HG03095 (cell line): ENCODE measurements around the gene TBC1D9B.

Source experiments
- ATAC-seq: cut with Tn5 transposase; IDR thresholded peaks from one replicate; pipeline ENCODE4 v1.9.1; 2021; ENCODE audit warnings: moderate library complexity; ENCODE audit not compliant: unreplicated experiment

TBC1D9B gene

DNA sequence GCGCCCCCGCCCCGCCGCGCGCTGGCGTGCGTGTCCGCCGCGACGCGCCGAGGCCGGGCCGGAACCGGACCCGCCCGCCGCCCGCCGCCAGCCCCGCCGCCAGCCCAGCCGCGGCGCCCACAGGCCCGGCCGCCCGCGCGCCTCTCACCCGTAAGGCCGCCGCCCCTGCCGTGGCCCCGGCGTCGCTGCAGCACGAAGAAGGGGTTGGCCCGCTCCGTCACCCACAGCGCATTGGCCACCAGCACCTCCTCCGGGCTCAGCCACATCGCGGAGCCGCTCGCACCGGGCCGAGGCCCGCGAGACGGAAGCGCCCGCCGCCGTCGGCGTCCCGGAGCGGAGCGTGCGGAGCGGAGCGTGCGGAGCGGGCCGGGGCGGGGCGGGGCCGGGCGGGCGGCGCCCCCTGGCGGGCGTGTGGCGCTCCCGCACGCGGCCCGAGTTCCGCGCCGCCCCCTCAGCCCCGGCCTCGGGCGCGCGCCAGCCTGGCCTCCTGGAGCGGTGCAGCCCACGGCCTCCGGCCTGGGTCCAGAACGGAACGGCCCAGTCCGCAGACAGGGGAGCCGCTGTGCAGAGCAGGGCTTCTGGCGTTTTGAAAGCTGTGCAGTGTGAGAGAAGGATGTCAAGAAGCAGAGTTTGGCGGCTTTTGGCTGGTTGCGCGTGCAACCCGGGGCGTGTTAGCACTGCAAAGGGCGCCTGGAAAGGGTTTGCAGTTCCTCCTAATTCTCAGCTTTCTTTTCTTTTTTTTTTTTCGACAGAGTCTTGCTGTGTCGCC is at the start of gene TBC1D9B:
Gene TBC1D9B (minus strand): TSS at position 342 of the 769 bp plus-strand sequence. CDS start 76 bp downstream, at position 266.
- peak; percentile 87 for ATAC-seq

DNA sequence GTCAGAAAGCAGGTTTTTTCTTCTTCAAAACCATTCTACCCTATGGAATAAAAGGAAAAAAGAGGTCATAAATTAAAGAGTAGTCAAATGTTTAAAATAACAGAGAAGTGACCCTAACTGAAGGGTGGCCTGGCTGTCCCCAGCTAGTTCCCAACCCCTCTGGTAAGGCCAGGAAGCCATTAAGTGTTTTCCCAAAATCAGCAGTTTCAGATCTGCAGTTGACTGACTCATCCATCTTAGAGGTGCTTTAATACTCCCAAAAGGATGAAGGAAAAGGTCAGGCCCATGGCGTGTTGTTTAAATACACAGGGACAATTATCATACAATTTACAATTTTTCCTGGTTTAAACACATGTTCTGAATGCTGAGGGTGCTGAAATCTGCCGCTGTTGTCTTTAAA is 47.9 kb upstream of the TBC1D9B start:
- ATAC-seq = no peak

DNA sequence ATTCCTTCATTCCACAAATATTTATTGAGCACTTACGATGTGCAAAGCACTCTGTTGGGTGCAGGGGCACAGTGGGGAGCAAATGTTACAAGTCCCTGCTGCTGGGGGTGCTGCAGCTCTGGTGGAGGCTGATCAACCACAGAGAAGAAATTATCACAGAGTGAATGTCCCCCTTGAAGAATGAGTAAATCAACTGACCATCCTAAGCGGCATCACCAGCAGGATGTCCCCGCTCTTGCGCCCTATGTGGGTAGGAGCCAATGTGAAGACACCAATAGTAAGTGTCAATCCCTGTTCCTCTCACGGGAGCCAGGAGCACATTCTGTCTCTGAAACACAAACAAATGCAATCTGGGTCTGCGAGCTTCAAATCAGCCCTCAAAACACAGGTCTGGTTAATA is 47.4 kb upstream of the TBC1D9B start:
- no peak for ATAC-seq

DNA sequence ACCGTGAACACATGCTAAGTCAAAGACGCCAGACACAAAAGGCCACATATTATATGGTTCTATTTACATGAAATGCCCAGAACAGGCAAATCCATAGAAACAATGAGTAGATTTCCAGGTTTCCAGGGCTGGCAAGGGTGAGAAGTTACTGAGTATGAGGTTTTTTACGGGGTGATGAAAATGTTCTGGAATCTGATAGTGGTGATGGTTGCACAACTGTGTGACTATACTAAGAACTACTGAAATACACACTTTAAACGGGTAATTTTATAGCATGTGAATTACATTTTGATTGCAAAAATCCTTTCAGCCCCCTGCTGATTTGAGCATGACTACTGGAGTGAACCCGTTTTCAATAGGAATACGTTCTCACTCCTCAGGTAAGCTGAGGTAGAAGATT is 46.7 kb upstream of the TBC1D9B start:
- ATAC-seq = no peak

DNA sequence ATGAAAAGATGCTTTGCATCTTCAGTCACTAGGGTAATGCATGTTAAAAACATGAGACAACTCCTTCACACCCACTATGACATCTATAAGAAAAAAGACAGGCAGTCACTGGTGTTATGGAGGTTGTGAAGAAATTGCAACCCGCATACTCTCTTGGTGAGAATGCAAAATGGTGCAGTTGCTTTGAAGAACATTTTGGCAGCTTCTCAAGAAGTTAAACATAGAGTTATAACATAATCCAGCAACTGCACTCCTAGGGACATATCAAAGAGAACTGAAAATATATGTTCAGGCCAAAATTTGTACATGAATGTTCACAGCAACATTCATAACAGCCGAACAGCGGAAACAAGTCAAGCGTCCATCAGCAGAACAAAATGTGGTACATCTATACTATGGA is 46.3 kb upstream of the TBC1D9B start:
- no peak for ATAC-seq

DNA sequence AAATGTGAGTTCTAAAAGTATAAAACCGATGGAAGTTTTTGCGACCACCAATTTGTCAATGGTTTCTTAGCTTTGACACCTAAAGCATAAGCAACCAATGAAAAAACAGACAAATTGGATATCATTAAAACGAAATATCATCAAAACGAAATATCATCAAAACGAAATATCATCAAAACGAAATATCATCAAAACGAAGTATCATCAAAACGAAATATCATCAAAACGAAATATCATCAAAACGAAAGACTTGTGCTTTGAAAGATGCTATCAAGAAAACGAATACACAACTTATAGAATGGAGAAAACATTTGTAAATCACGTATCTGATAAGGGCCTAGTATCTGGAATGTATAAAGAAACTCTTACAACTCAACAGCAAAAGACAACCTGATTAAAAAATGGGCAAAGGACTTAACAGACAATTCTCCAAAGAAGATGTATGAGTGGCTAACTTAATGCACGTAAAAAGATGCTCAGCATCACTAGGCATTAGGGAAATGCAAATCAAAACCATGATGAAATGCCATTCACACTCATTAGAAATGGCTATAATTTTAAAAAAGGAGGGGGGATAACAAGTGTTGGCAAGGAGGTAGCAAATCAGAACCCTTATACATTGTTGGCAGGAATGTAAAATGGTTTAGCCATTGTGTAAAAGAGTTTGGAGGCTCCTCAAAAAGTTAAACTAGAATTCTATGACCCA is 29.4 kb upstream of the TBC1D9B start:
- no peak for ATAC-seq

DNA sequence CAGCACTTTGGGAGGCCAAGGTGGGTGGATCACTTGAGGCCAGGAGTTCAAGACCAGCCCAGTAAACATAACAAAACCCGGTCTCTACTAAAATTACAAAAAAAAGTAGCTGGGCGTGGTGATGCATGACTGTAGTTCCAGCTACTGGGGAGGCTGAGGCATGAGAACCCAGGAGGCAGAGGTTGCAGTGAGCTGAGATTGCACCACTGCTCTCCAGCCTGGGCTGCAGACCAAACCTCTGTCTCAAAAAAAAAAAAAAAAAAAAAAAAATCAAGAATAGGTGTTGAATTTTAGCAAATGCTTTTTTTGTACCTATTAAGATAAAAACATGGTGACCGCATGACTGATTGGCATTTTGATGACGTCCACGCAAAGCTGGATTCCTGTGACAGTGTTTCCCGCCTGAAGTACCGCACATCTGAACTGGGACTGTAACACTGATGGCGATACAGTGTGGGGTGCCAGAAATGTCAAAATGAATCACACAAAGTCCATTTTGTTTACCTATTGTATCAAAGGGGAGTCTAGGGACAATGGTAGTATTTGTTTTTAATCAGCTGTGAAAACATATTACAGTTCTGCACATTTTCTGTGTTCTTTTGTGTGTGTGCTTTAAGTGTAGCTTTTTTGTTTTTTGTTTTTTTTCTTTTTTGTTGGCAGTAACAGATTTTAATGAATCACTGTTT is 23.2 kb upstream of the TBC1D9B start:
- no peak for ATAC-seq

DNA sequence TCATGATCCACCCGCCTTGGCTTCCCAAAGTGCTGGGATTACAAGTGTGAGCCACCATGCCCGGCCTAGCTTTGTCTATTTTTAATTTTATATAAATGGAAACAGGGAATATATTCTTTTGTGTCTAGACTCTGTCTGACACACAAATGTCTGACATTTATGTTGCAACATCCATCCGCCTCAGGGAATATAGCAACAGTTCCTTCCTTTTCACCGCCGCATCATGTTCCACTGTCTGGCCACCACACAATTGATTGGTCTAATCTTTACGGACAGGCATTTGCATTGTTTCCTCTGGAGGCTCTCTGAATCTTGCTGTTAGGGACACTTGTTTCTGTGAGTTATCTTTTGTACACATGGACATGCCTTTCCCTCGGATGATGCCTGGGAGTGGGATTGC is 20.1 kb upstream of the TBC1D9B start:
- no peak for ATAC-seq

DNA sequence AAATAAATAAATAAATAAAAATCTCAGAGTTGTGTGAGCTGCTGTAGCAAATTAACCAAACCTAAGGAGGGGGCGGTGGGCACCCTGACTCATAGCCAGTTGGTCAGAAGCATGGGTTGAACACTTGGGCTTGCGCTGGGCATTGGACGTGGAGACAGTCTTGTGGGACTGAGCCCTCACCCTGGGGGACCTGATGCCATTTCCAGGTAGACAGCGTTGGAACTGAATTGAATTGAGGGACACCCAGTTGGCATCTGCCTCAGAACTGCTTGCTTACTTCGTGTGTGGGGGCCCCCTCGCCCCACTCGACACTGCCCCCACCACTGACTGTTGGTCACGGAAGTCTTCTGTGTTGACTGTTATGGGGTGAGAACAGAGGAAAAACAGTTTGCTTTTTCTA is 19.0 kb upstream of the TBC1D9B start:
- no peak for ATAC-seq

DNA sequence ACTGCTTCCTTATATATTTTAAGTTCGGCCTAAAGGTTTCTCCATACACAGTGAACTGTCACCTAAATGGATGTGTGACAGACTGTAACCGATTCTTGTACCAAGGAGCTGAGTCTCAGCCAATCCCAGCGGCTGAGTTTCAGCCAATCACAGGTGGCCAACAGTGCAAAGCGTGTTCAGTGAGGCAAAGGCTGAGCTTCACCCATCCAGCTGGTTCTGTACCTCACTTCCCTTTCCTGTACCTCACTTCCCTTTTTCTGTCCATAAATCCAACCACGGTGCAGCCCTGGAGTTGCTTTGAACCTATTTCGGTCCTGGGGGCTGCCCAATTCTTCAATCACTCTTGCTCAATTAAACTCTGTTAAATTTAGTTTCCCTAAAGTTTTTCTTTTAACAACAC is 15.7 kb upstream of the TBC1D9B start:
- no peak for ATAC-seq

DNA sequence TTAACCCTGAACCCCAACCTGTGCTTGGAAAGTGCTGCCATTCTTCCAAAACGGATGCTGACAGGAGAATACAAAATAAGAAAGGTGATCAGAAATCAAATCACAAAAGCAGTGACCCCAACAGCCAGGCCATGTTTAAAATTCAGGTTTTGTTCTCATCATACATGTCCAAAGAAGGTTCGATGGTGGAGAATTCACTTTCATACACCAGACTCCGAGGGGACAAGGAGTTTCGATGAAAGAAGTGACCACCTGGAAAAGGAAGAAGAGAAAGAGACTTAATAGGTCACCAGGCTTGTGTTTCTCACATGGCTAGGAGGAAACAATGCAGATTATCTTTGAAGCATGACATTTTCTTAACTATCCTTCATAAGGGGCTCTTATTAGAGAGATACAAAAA is 12.5 kb upstream of the TBC1D9B start:
- ATAC-seq = no peak

DNA sequence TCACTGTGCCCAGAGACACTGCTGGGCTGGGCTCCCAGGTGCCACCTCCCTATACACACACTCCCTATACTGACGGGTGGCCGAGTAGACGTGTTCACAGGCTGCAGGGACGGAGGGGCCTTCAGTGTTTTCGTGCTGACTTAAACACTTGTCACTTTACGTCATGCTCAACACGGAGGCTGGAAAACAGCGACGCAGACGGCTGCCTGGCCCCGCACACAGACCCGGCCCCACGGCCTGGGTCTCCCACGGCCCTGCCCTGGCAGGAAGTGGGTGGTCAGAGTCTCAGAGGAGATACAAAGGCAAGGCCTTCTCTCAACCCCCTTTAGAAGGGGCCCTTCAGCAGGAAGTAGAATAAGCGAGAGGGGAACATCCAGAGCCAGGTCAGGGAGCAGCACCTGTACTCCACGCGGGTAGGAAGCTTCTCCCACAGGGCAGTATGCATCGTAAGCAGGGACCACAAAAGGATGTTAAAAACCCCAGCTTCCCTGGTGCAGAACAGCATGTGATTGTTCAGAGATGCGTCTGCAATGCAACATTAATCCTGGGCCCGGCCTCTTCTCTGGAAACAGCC is 11.9 kb upstream of the TBC1D9B start:
- no peak for ATAC-seq

DNA sequence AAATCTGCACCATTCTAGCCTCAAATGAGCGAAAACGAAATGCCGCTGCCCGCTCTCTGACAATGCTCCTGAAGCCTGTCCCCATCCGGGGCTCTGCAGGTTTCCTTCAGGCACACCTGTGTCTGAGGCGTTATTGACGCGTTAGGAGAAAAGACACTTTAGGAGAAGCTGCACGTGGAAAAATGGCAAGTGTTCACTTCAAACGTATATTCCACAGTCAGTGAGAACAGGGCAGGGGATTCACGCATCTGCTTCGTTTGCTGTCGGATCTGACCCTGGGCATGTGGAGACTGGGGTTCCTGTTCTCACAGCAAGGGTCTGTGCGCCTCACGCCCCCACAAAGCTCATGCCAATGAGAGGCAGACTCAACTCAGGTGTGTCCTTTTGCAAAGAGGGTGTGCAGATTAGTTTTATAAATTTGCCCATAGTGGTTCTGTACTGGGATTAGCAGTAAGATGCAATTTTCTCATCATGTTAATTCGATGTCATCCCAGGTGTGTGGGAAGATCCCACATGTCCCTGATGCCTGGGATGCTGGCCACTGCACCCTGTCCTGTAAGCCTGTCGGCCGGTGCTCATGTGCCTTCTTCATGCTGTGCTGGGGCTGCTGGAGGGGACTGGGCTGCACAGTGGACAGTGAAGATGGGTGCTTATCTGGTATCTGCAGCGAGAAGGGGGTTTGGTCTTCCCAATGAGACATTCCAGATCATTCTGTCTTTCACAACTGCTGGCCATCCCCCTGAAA is 11.2 kb upstream of the TBC1D9B start:
- no peak for ATAC-seq

DNA sequence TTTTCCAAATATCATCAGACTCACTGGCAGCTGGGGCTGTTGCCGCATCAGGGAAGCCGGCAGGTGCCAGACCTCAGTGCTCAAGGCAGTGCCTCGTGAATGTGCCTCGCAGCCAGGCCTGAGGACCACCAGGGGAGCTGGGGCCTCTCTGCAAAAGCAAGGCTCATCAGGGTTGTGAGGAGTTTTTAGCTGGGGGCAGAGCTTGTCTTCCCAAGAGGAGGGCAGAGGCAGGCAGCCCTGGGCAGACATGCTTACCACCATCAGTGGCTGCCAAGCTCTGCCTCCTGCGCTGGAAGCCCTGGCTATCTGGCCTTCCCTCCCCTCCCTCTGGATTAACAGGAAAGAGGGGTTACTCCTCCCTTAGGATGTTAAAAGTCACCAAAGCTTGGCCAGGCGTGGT is 8.8 kb upstream of the TBC1D9B start:
- ATAC-seq = no peak

DNA sequence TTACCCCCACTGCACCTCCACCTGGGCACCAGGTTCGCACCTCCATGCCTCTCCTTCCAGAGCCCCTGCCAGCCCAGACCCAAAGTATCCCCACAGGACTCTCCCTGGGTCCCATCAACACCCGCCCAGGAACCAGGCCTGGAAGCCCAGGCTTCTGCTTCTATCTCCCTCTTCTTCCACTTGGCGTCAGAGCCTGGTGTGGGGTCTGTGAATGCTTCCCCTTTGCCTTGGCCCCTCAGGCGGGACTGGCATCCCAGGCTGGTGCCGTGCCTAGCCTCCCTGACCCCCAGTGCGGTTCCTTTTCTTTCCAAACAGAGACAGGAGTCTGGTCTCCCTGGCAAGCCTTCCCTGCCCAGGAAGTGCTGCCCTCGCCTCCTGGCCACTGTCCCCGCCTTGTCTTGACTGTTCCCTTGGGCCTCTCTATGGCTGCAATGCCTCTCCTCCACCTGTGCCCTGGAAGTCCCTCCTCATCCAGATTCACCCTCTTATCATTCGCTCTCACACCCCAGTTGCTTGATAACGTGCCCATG is 7.8 kb upstream of the TBC1D9B start:
- ATAC-seq = no peak

DNA sequence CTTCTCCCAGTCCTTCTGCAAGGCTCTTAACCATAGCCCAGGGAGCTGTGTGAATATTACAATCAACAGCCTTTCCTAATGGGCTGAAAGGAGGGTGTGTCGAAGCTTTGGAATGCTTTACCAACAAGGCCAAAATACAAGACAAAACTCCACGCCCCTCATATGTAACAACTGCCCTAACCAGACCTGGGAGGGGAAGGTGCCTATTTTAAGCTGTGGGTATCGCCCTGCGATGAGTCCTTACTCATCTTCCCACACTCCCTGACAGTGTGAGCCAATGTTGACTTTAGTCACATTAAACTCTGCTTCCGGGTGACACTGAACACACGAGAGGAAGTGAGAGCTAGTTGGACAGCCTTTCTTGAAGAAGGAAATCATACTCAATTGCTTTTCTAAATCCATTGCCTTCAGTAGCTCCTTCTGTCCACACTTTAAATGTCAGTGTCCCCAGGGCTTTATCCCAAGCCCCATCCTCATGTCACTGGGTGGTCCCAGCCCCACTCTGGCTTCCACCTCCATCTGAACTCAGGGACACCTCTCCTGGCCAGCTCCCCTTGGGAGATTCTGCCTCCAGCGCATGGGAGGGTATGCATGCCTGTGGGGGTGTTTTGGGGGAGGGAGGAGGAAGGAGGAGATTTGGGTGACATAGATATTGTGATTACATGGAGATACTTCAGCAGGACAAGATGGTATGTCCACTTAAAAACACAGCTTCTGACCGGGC is 6.5 kb upstream of the TBC1D9B start:
- no peak for ATAC-seq

DNA sequence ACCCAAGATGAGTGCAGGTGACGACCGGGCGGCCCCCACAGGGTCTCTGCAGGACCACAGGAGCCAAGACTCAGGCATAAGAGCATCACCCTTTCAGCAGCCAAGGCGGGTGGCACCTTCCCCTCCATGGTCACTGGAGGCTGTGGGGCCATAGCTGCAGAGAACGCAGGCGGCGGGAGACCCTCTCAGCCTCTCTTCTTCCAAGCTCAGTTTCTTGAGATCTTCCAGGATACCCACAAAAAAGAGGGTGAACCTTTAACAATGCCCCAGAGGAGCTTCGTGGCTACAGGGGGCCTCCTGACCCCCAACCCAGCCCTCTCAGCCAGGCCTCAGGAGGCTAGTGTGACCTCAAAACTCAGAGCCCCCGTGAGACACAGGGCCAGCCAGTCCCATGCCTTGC is 5.8 kb upstream of the TBC1D9B start:
- ATAC-seq = no peak

DNA sequence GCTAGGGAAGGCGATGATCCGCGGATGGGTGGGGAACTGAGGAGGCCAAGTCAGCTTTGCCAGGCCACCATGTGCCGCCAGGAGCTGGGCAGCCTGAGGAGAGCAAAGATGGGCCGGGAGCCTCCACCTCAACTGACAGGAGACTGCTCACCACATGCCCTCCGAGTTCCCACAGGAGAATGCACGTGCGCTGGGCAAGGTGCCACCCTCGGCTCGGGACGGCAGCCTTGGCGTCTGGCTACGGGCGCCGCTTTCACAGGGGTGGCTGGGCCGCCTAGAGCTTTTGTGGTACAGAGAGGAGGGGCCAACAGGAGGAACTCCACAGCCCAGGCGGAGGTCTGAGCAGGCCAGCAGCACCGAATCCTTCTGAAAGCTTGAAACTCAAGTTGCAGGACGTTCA is 5.3 kb upstream of the TBC1D9B start:
- no peak for ATAC-seq

DNA sequence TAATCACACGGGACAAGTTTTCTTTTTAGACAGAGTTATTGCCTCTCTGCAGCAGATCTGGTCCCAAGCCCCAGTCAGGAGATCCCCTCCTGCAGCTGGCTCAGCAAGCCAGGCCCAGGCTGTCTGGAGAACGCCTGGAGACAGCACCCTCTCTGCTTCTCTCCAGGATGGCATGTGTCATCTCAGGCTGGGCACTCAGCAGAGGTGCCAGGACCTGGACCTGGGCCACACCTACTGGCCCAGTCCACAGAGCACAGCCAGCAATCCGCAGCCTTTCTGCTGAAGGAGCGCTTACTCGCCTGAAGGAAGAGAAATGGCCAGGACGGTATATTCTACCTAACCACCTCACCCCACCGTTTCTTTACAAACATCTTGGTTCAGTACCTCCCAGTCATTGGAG is 4.7 kb upstream of the TBC1D9B start:
- no peak for ATAC-seq

DNA sequence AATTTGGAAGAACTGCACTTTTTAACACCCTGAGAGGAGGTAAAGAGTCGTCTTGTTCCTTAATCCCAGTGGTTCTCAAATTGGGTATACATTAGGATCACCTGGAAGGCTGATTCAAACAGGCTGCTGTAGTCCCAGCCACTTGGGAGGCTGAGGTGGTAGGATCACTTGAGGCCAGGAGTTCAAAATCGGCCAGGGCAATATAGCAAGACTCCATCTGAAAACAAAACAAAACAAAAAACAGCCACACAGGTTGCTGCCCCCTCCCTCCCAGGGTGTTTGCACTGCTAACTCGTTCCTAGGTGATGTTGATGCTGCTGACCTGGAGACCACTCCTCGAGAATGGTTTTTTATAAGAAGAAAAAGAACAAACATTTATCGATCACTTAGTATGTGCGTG is 1.5 kb upstream of the TBC1D9B start:
- no peak for ATAC-seq
